H1 (cell line): ENCODE results near the gene SLC37A3. TPM values are rescaled to one million over a fixed set of nuclear protein-coding genes. Genes with fewer than 3 reads are reported as not detected.

Experiments used
- CTCF ChIA-PET: fragments of 300-600 bp; sonication (Branson Sonifier 250); formaldehyde crosslinking; loops from one replicate; lab custom pipeline; 2021; ENCODE audit not compliant: partially characterized antibody; lab: Charles Lee
- POLR2A ChIA-PET: fragments of 300-600 bp; sonication (Branson Sonifier 250); formaldehyde crosslinking; loops from one replicate; lab custom pipeline; 2021; ENCODE audit warnings: inconsistent platforms; ENCODE audit not compliant: partially characterized antibody; lab: Charles Lee
- DNase-seq, 2 experiments: peaks; one replicate each; pipeline versions ENCODE4 v3.0.0 to v3.0.0-alpha.2; 2010 to 2022; ENCODE audit warnings: low spot score in 2 of 2, low read depth in 1 of 2, mixed read lengths in 1 of 2
- FAIRE-seq: peaks from 2 replicates; lab custom pipeline; 2011; peaks lifted over from hg19 to GRCh38; lab: Jason Lieb, UNC
- H2AFZ ChIP-seq: 2 replicates; pipeline ENCODE4 v1.8.1; 2012; ENCODE audit warnings: low read length, inconsistent platforms
- H2AK5ac ChIP-seq: 2 replicates; pipeline ENCODE4 v1.6.1; 2013; ENCODE audit warnings: low read depth, low read length
- H2BK120ac ChIP-seq: replicated peaks from 2 replicates; pipeline ENCODE3; 2013; ENCODE audit warnings: low read depth, low read length, inconsistent platforms
- H2BK12ac ChIP-seq: 2 replicates; pipeline ENCODE4 v1.6.1; 2013; ENCODE audit warnings: low read depth, low read length
- H2BK15ac ChIP-seq: 2 replicates; pipeline ENCODE4 v1.6.1; 2013; ENCODE audit warnings: low read length
- H2BK20ac ChIP-seq: 2 replicates; pipeline ENCODE4 v1.6.1; 2013; ENCODE audit warnings: low read length
- H2BK5ac ChIP-seq: 2 replicates; pipeline ENCODE4 v1.6.1; 2013; ENCODE audit warnings: low read depth, low read length
- H3K14ac ChIP-seq: 2 replicates; pipeline ENCODE4 v1.6.1; 2013; ENCODE audit warnings: inconsistent platforms; ENCODE audit not compliant: insufficient read length
- H3K18ac ChIP-seq: 2 replicates; pipeline ENCODE4 v1.6.1; 2013; ENCODE audit warnings: low read length; ENCODE audit errors: extremely low read depth
- H3K23ac ChIP-seq: 2 replicates; pipeline ENCODE4 v1.6.1; 2013; ENCODE audit warnings: inconsistent platforms; ENCODE audit not compliant: insufficient read length
- H3K23me2 ChIP-seq: 2 replicates; pipeline ENCODE4 v1.6.1; 2013; ENCODE audit warnings: low read depth, low read length
- H3K27ac ChIP-seq: 2 replicates; pipeline ENCODE4 v1.6.1; 2011; ENCODE audit warnings: low read depth, low read length, inconsistent platforms
- H3K27me3 ChIP-seq, 4 experiments: replicated peaks in 1 of 4; 1 replicate in 1 of 4; 2 replicates in 3 of 4; pipeline versions ENCODE4 v1.6.1 to v1.8.1; 2011 to 2013; ENCODE audit warnings: low read length in 3 of 4, mild to moderate bottlenecking in 3 of 4, inconsistent platforms in 2 of 4, mixed read lengths in 2 of 4, moderate library complexity in 1 of 4; ENCODE audit not compliant: control insufficient read depth in 3 of 4, insufficient read depth in 3 of 4; ENCODE audit errors: extremely low read depth in 1 of 4
- H3K36me3 ChIP-seq, 4 experiments: 2 replicates each; pipeline versions ENCODE4 v1.6.1 to v1.8.1; 2011 to 2013; ENCODE audit warnings: mild to moderate bottlenecking in 4 of 4, low read length in 3 of 4, moderate library complexity in 2 of 4, control low read depth in 1 of 4, inconsistent platforms in 1 of 4; ENCODE audit not compliant: insufficient read depth in 4 of 4, control insufficient read depth in 2 of 4
- H3K4ac ChIP-seq: replicated peaks from 2 replicates; pipeline ENCODE3; 2013; ENCODE audit warnings: low read length, low read depth, mixed read lengths, inconsistent platforms; ENCODE audit not compliant: insufficient read length
- H3K4me1 ChIP-seq, 4 experiments: replicated peaks in 1 of 4; 1 replicate in 1 of 4; 2 replicates in 3 of 4; pipeline versions ENCODE4 v1.6.1 to v1.8.1; 2011 to 2013; ENCODE audit warnings: low read length in 3 of 4, inconsistent platforms in 2 of 4, mixed read lengths in 1 of 4; ENCODE audit not compliant: insufficient read depth in 4 of 4, control insufficient read depth in 3 of 4
- H3K4me2 ChIP-seq, 2 experiments: 2 replicates each; pipeline versions ENCODE4 v1.6.1 to v1.8.1; 2011 to 2013; ENCODE audit warnings: low read depth in 2 of 2, low read length in 2 of 2, control low read depth in 1 of 2, inconsistent platforms in 1 of 2, mild to moderate bottlenecking in 1 of 2; ENCODE audit not compliant: insufficient read depth in 1 of 2
- H3K4me3 ChIP-seq, 4 experiments: fragments of 200-600, 300-600 bp in 1 of 4; sonication (generic), shearing (Covaris generic), sonication (Bioruptor Twin) in 1 of 4; 2 replicates each; pipeline versions ENCODE4 v1.5.1 to v1.8.1; 2011 to 2016; ENCODE audit warnings: low read length in 4 of 4, low read depth in 3 of 4, control low read depth in 2 of 4, inconsistent platforms in 2 of 4, mild to moderate bottlenecking in 2 of 4, mixed read lengths in 1 of 4, moderate library complexity in 1 of 4; ENCODE audit not compliant: insufficient read depth in 2 of 4; ENCODE audit errors: extremely low read depth in 1 of 4
- H3K56ac ChIP-seq: replicated peaks from 2 replicates; pipeline ENCODE3; 2013; ENCODE audit warnings: low read depth, mild to moderate bottlenecking, mixed read lengths, low read length, inconsistent platforms; ENCODE audit not compliant: insufficient read length
- H3K79me1 ChIP-seq: 2 replicates; pipeline ENCODE4 v1.6.1; 2013; ENCODE audit warnings: low read depth, low read length, control low read depth
- H3K79me2 ChIP-seq, 2 experiments: 2 replicates each; pipeline versions ENCODE4 v1.6.1 to v1.8.1; 2012 to 2013; ENCODE audit warnings: low read length in 2 of 2, mild to moderate bottlenecking in 2 of 2, inconsistent platforms in 1 of 2; ENCODE audit not compliant: insufficient read depth in 2 of 2, control insufficient read depth in 1 of 2
- H3K9ac ChIP-seq, 4 experiments: replicated peaks in 1 of 4; 1 replicate in 1 of 4; 2 replicates in 3 of 4; pipeline versions ENCODE4 v1.6.1 to v1.8.1; 2011 to 2013; ENCODE audit warnings: low read depth in 3 of 4, low read length in 3 of 4, control low read depth in 2 of 4, mild to moderate bottlenecking in 2 of 4, moderate library complexity in 2 of 4, inconsistent platforms in 1 of 4; ENCODE audit errors: extremely low read depth in 1 of 4
- H3K9me3 ChIP-seq, 2 experiments: 2 replicates each; pipeline versions ENCODE4 v1.6.1 to v1.8.1; 2012 to 2013; ENCODE audit warnings: mild to moderate bottlenecking in 2 of 2, moderate library complexity in 2 of 2, control low read depth in 1 of 2, inconsistent platforms in 1 of 2, low read depth in 1 of 2, low read length in 1 of 2, mixed read lengths in 1 of 2; ENCODE audit not compliant: insufficient read depth in 2 of 2
- H4K20me1 ChIP-seq, 2 experiments: replicated peaks in 1 of 2; 2 replicates each; pipeline versions ENCODE3 to v1.8.1; 2011 to 2013; ENCODE audit warnings: inconsistent platforms in 2 of 2, low read length in 2 of 2, mild to moderate bottlenecking in 1 of 2; ENCODE audit not compliant: insufficient read depth in 2 of 2, control insufficient read depth in 1 of 2
- H4K5ac ChIP-seq: 2 replicates; pipeline ENCODE4 v1.6.1; 2013; ENCODE audit warnings: low read length, low read depth, mixed read lengths, inconsistent platforms; ENCODE audit not compliant: insufficient read length
- H4K8ac ChIP-seq: 2 replicates; pipeline ENCODE4 v1.8.0; 2013; ENCODE audit warnings: mild to moderate bottlenecking, moderate library complexity, low read length, inconsistent platforms; ENCODE audit not compliant: insufficient read depth; ENCODE audit errors: extremely low read depth
- H4K91ac ChIP-seq: replicated peaks from 2 replicates; pipeline ENCODE3; 2013; ENCODE audit warnings: low read length, mixed read lengths, inconsistent platforms; ENCODE audit not compliant: insufficient read length
- BACH1 ChIP-seq: IDR thresholded peaks from 2 replicates; pipeline ENCODE4 v1.6.1; 2012; ENCODE audit warnings: low read length, improper control_type of control experiment
- BCL11A ChIP-seq, 2 experiments: IDR thresholded peaks; one replicate each; pipeline ENCODE4 v1.6.1; 2011; ENCODE audit warnings: low read depth in 2 of 2, low read length in 2 of 2, mild to moderate bottlenecking in 2 of 2
- CEBPB ChIP-seq: IDR thresholded peaks from 2 replicates; pipeline ENCODE4 v1.6.1; 2012; ENCODE audit warnings: low read depth, low read length
- CHD1 ChIP-seq: IDR thresholded peaks from 2 replicates; pipeline ENCODE4 v1.6.1; 2012; ENCODE audit warnings: low read depth, low read length, improper control_type of control experiment
- E2F6 ChIP-seq: IDR thresholded peaks from 2 replicates; pipeline ENCODE4 v1.6.1; 2012; ENCODE audit warnings: inconsistent platforms
- FOSL1 ChIP-seq: IDR thresholded peaks from 2 replicates; pipeline ENCODE4 v1.6.1; 2011; ENCODE audit warnings: mild to moderate bottlenecking, low read depth, low read length, moderate library complexity; ENCODE audit not compliant: insufficient read depth
- HDAC2 ChIP-seq, 2 experiments: fragments of 300-600 bp in 1 of 2; sonication (generic) in 1 of 2; IDR thresholded peaks; 2 replicates each; pipeline ENCODE4 v1.6.1; 2011 to 2012; ENCODE audit warnings: low read depth in 2 of 2, low read length in 2 of 2, mild to moderate bottlenecking in 2 of 2, moderate library complexity in 2 of 2, borderline replicate concordance in 1 of 2, inconsistent platforms in 1 of 2
- KDM5A ChIP-seq: fragments of 200-600 bp; IDR thresholded peaks from 2 replicates; pipeline ENCODE4 v1.7.1; 2012; ENCODE audit warnings: mild to moderate bottlenecking, low read length, inconsistent platforms, mixed read lengths
- NRF1 ChIP-seq: IDR thresholded peaks from 2 replicates; pipeline ENCODE4 v1.6.1; 2011; ENCODE audit warnings: mild to moderate bottlenecking, low read depth, low read length, improper control_type of control experiment
- RAD21 ChIP-seq, 2 experiments: IDR thresholded peaks in 1 of 2; conservative IDR thresholded peaks in 1 of 2; 2 replicates each; pipeline ENCODE4 v1.6.1; 2011; ENCODE audit warnings: low read depth in 2 of 2, low read length in 2 of 2, improper control_type of control experiment in 1 of 2, inconsistent platforms in 1 of 2, mild to moderate bottlenecking in 1 of 2, moderate library complexity in 1 of 2
- TEAD4 ChIP-seq: IDR thresholded peaks from 2 replicates; pipeline ENCODE4 v1.6.1; 2012; ENCODE audit warnings: low read depth, low read length, inconsistent platforms, mixed read lengths
- WGBS, 2 experiments: shearing (Covaris generic) in 1 of 2; methylation state at CpG; one replicate each; pipeline versions ENCODE4 v1.1.6 to v1.1.7; 2013 to 2015; ENCODE audit warnings: low lambda C conversion rate in 2 of 2, mixed read lengths in 2 of 2, inconsistent platforms in 1 of 2, low coverage in 1 of 2, missing lambda C conversion rate in 1 of 2; ENCODE audit not compliant: insufficient replicate concordance in 2 of 2, insufficient coverage in 1 of 2, insufficient read length in 1 of 2; ENCODE audit errors: extremely low coverage in 1 of 2, missing lambda C conversion rate in 1 of 2; 5-methylcytosine and 5-hydroxymethylcytosine counted together
- polyA plus RNA-seq, 7 experiments: library from polyadenylated mRNA; depleted of rRNA in 3 of 7; stranded (reverse) in 5 of 7; unstranded in 2 of 7; fragments of >200 nt in 5 of 7; fragments of 200-250 nt in 2 of 7; gene quantifications; 1 replicate in 5 of 7; 2 replicates in 1 of 7; 4 replicates in 1 of 7; pipeline versions ENCODE4 v1.2.1 to v1.2.3, GENCODE V29; 2011 to 2013; ENCODE audit warnings: missing spikeins in 2 of 7, mixed read lengths in 2 of 7
- total RNA-seq: library from RNA; stranded (reverse); fragmentation: NEBNext Ultra II Directional; extraction: Animal tissue kit (Norgen Biotek cat#: 25700); gene quantifications from 2 replicates; pipeline ENCODE4 v1.2.1, GENCODE V29; 2021

SLC37A3 gene
- total and polyA plus RNA-seq, 2 of the 8 experiments (the other 6 are each of a cell fraction or from before 2014, with no cell fraction given): 58.2 to 71.0 TPM

- no peaks in the 10 kb centered on the region for H3K27me3 ChIP-seq
- no peak overlapping the region for H4K5ac ChIP-seq
- no peaks in the 10 kb centered on the region for H3K79me1 ChIP-seq
- H3K4me2 ChIP-seq: no peak overlapping the region
- H2BK5ac ChIP-seq: no peak overlapping the region
- no peak overlapping the region for H2AFZ ChIP-seq
- ChIA-PET CTCF (interaction anchor here (0.6 to 2.0 kb wide), 5 partner anchors 10 to 1338 kb away, joined by 3 to 12 read pairs (median 3); no protein-coding TSS in a partner anchor), POLR2A (no interaction called here)
- H4K20me1 ChIP-seq: no peaks in the 10 kb centered on the region
- H3K4ac ChIP-seq: no peak overlapping the region
- no peaks in the 10 kb centered on the region for H3K79me2 ChIP-seq
- H2BK12ac ChIP-seq: no peak overlapping the region
- H3K36me3 ChIP-seq: no peaks in the 10 kb centered on the region
- H3K23me2 ChIP-seq: no peaks in the 10 kb centered on the region
- TF ChIP-seq BACH1 (no peak), RAD21 (IDR thresholded peaks at IDR 0.05 in 1 of 2, conservative IDR thresholded peaks at IDR 0.05 in 1 of 2; ENCODE audit: low read depth in 2 of 2, low read length in 2 of 2) (no peak), CHD1 (no peak), KDM5A (no peak), FOSL1 (no peak), TEAD4 (no peak), E2F6 (no peak), BCL11A (IDR thresholded peaks at IDR 0.05; ENCODE audit: low read depth in 2 of 2, low read length in 2 of 2) (no peak), CEBPB (no peak), HDAC2 (IDR thresholded peaks at IDR 0.05; ENCODE audit: borderline replicate concordance in 1 of 2, low read depth in 2 of 2, low read length in 2 of 2) (no peak), NRF1 (no peak)
- H3K9me3 ChIP-seq: peaks cover 3% of the 10 kb centered on the region in 2 experiments; a peak in 2 of 4 replicates
- H3K4me3 ChIP-seq: no peak overlapping the region
- H3K56ac ChIP-seq: no peak overlapping the region
- H4K8ac ChIP-seq: no peak overlapping the region; the same call in 1 of the 2 replicates
- H3K9ac ChIP-seq: no peak overlapping the region
- DNase-seq: no peak
- H3K18ac ChIP-seq: no peak overlapping the region
- FAIRE-seq: no peak
- H3K14ac ChIP-seq: no peak overlapping the region
- no peak overlapping the region for H2BK15ac ChIP-seq
- 92% methylated on average over 7 of the region's 7 CpGs; no CpG with 5 or more reads in 1 of the 2 experiments for WGBS, 2 experiments
- no peak overlapping the region for H4K91ac ChIP-seq
- no peak overlapping the region for H3K23ac ChIP-seq
- no peak overlapping the region for H2BK120ac ChIP-seq
- H3K27ac ChIP-seq: no peak overlapping the region
- H2BK20ac ChIP-seq: no peak overlapping the region
- H3K4me1 ChIP-seq: no peaks in the 10 kb centered on the region
- H2AK5ac ChIP-seq: no peak overlapping the region
Observed at GRCh38 chr7:140316165-140316661, 82.1 kb downstream of the SLC37A3 start.
